Calu3 (cell line): ENCODE data around the gene RPS6KB2. TPM values are rescaled to one million over a fixed set of nuclear protein-coding genes. Genes with fewer than 3 reads are reported as not detected.

Experiments used
- BruUV-seq: library from RNA; stranded (reverse); fragments of 400-500 nt; replicated peaks from 2 replicates; lab custom pipeline; 2021; lab: Mats Ljungman, UMichigan
- CTCF ChIA-PET: fragments of 300-600 bp; sonication (Branson Sonifier 250); formaldehyde crosslinking; loops from one replicate; lab custom pipeline; 2022; ENCODE audit warnings: antibody characterized with exemption; lab: Charles Lee
- DNase-seq: peaks from one replicate; pipeline ENCODE4 v3.0.0; 2022
- H3K27ac Mint-ChIP-seq: one replicate; pipeline ENCODE4 v1.8.0; 2022; ENCODE audit warnings: mixed read lengths; ENCODE audit not compliant: unreplicated experiment
- H3K27me3 Mint-ChIP-seq: one replicate; pipeline ENCODE4 v1.8.0; 2022; ENCODE audit warnings: mixed read lengths; ENCODE audit not compliant: unreplicated experiment
- H3K36me3 Mint-ChIP-seq: one replicate; pipeline ENCODE4 v1.8.0; 2022; ENCODE audit warnings: mild to moderate bottlenecking, moderate library complexity, mixed read lengths; ENCODE audit not compliant: insufficient read depth, unreplicated experiment
- H3K4me1 Mint-ChIP-seq: one replicate; pipeline ENCODE4 v1.8.0; 2022; ENCODE audit warnings: mild to moderate bottlenecking, low read depth, mixed read lengths; ENCODE audit not compliant: unreplicated experiment
- H3K4me3 Mint-ChIP-seq: one replicate; pipeline ENCODE4 v1.8.0; 2022; ENCODE audit warnings: mild to moderate bottlenecking, low read depth, moderate library complexity, mixed read lengths; ENCODE audit not compliant: unreplicated experiment
- H3K9me3 Mint-ChIP-seq: one replicate; pipeline ENCODE4 v1.8.0; 2022; ENCODE audit warnings: low read depth, mixed read lengths; ENCODE audit not compliant: unreplicated experiment
- intact Hi-C: fragments of 100-400 bp; cut with micrococcal nuclease; formaldehyde crosslinking; loops from one replicate; pipeline ENCODE4 v1.10.0; 2022; ENCODE audit not compliant: unreplicated experiment
- total RNA-seq: library from RNA; stranded (reverse); gene quantifications from 2 replicates; pipeline ENCODE4 v1.2.3, GENCODE V29; 2022
- TF ChIP-seq, protein P1 (sequence below): fragments of 200-600 bp; IDR thresholded peaks from one replicate; pipeline ENCODE4 v1.8.0; 2022; ENCODE audit warnings: antibody characterized with exemption; ENCODE audit not compliant: unreplicated experiment

RPS6KB2 gene
- total RNA-seq, 1 experiment from 2014 or later, result 44.3 TPM

DNA sequence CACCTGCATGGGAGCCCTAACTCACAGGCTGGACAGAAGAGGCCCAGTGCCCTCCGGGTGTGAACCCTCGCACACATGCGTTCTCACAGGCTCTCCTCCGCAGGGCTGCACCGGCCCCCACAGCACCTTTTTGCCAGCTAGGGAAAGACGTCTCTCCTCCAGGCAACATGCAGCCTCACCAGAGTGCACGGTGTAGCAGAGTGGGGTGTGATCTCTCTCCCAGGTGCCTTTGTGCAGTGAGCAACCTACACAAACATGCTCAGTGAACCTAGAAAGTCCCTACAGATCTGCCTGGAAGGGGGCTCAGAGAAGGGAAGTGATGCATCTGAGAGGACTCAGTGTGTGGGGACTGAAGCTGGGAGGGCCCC is 16.5 kb upstream of the RPS6KB2 start:
- no TSS peak for BruUV-seq
- CTCF ChIA-PET, result no interaction called here
- H3K4me1 Mint-ChIP-seq, result peaks cover 6% of the 10 kb centered on the region
- peaks cover 61% of the 10 kb centered on the region for H3K27me3 Mint-ChIP-seq
- TF ChIP-seq, protein P1, sequence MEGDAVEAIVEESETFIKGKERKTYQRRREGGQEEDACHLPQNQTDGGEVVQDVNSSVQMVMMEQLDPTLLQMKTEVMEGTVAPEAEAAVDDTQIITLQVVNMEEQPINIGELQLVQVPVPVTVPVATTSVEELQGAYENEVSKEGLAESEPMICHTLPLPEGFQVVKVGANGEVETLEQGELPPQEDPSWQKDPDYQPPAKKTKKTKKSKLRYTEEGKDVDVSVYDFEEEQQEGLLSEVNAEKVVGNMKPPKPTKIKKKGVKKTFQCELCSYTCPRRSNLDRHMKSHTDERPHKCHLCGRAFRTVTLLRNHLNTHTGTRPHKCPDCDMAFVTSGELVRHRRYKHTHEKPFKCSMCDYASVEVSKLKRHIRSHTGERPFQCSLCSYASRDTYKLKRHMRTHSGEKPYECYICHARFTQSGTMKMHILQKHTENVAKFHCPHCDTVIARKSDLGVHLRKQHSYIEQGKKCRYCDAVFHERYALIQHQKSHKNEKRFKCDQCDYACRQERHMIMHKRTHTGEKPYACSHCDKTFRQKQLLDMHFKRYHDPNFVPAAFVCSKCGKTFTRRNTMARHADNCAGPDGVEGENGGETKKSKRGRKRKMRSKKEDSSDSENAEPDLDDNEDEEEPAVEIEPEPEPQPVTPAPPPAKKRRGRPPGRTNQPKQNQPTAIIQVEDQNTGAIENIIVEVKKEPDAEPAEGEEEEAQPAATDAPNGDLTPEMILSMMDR, result no peak
- H3K4me3 Mint-ChIP-seq, result no peak overlapping the region
- no peaks in the 10 kb centered on the region for H3K9me3 Mint-ChIP-seq
- intact Hi-C loops, result no loop called here
- no peak for DNase-seq
- no peak overlapping the region for H3K27ac Mint-ChIP-seq
- H3K36me3 Mint-ChIP-seq, result peaks cover 9% of the 10 kb centered on the region

DNA sequence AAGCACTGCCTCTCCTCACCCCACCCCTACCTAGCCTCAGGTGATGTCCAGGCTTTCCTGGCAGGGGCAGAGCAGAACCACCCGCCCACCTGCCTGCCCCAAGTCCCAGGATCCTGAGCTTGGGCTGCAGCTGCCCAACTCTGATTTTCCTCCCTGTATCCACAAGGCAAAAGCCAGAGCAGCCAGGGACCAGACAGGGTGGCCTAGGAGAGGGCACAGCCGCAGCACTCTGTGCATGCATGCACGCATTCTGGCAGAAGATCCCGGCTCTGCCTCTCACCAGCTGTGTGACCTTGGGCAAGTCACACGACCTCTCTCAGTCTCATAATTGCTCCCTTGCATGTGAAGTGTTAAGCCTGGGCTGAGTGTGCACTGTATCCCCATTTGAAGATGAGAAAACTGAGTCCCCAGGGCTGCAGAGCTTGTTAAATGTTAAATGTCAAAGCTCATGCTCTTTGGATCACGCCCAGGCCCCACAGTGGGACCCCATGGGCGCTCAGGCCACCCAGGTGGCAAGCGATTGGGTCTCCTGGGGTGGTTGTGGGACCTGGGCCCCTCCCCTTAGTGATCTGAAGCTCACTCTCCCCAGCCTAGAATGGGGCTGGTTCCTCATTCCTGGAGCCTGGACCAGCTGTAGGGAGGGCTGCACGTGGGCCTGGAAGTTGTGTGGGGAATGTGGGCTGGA is 15.7 kb upstream of the RPS6KB2 start:
- H3K4me1 Mint-ChIP-seq, result peaks cover 8% of the 10 kb centered on the region

DNA sequence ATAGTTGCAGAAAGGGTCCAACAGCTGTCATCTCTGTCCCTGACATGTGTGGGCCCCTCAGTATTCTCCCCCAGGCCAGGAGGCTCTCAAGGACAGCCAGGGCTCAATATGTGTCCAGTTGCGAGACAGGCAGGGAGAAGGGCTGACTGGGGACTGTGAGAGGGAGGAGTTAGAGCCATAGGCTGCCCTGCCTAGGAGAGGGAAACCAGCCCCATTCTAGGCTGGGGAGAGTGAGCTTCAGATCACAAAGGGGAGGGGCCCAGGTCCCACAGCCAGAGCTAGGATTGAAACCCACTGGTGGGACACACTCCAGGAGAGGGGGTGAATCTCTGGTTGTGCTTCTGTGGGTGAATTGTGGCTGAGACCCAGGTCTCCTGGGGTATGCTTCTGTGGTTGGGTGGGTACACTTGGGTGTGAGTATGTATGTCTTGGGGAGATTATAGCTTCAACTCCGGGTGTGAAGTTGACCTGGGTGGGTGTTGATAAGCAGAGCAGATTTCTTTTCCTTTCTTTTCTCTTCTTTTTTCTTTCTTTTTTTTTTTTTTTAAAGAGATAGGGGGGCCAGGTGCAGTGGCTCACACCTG is 14.9 kb upstream of the RPS6KB2 start:
- Mint-ChIP-seq H3K4me3 (no peak overlapping the region), H3K9me3 (no peaks in the 10 kb centered on the region), H3K27ac (no peak overlapping the region), H3K4me1 (peaks cover 8% of the 10 kb centered on the region), H3K36me3 (peaks cover 5% of the 10 kb centered on the region), H3K27me3 (peaks cover 62% of the 10 kb centered on the region)
- CTCF ChIA-PET, result interaction anchor here (0.6 to 1.1 kb wide), 2 partner anchors 12 to 57 kb away, joined by 3 to 4 read pairs; partner anchors contain the start of gene PPP1CA
- intact Hi-C loops, result no loop called here
- TF ChIP-seq, protein P1, result no peak
- DNase-seq, result no peak
- no TSS peak for BruUV-seq

More for the DNA sequence above, 15.7 kb upstream of the RPS6KB2 start:
- Mint-ChIP-seq H3K27ac (no peak overlapping the region), H3K27me3 (peaks cover 62% of the 10 kb centered on the region), H3K36me3 (peaks cover 5% of the 10 kb centered on the region), H3K9me3 (no peaks in the 10 kb centered on the region), H3K4me3 (no peak overlapping the region)
- TF ChIP-seq, protein P1, result no peak
- DNase-seq, result no peak
- CTCF ChIA-PET, result interaction anchor here (1.1 kb wide), 1 partner anchor 11 kb away, joined by 4 read pairs; the partner anchor contains the start of gene PPP1CA
- intact Hi-C loops, result no loop called here
- BruUV-seq, result no TSS peak

DNA sequence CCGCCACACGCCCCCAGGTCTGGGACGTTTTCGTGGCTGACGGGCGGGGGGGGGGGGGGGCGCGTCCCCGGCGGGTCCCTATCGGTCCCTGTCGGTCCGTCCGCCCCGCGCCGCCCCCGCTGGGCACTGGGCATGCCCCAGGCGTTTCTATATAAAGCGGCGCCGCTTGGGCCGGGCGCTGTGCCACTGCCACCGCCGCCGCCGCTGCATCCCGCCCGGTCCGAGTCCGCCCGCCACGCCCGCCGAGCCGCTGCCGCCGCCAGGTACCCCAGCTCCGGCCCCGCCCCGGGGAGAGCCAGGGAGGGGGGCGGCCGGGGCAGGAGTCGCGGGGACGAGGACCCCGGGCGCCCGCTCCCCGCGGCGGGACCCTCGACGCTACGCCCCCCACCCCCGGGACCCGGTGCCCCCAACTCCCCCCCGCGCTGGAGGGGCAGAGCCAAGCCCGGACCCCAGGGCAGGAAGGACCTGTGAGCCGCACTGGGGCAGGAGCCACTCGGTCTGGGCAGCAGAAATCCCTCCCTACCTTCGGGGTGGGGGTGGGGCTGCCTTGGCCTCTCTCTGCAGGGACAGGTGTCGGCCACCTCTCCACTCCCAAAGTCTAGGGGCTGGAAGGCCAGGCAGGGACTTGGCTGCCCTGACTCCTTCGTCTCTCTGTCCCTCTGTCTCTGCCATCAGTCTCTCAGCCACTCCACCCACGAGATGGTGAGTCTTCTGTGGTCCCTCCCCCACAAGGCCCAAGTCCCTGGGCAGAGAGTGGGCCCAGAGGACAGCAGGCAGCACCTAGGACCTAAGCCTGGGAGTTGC is 12.6 kb upstream of the RPS6KB2 start, which contains the start of gene CARNS1:
TSS of gene CARNS1 (plus strand) at position 178 of the 804 bp plus-strand sequence. CDS start at position 700, 522 bp downstream.
- Mint-ChIP-seq H3K27ac (no peak within 1 kb of the TSS), H3K36me3 (peaks cover 13% of the 10 kb centered on the region), H3K9me3 (no peaks in the 10 kb centered on the region), H3K27me3 (peaks cover 56% of the 10 kb centered on the region), H3K4me3 (peak within 1 kb of the TSS; percentile 40), H3K4me1 (peaks cover 8% of the 10 kb centered on the region)
- no peak for DNase-seq
- TF ChIP-seq, protein P1, result no peak
- intact Hi-C loops, result no loop called here
- BruUV-seq, result no TSS peak
- CTCF ChIA-PET, result no interaction called here
